ENCODE results near the gene ETV6. TPM values are rescaled to one million over a fixed set of nuclear protein-coding genes. Genes with fewer than 3 reads are reported as not detected.

Gene ETV6
- total RNA-seq, 3 donors from 2014 or later, result 46.7 to 58.0 (median 57.5) TPM

DNA sequence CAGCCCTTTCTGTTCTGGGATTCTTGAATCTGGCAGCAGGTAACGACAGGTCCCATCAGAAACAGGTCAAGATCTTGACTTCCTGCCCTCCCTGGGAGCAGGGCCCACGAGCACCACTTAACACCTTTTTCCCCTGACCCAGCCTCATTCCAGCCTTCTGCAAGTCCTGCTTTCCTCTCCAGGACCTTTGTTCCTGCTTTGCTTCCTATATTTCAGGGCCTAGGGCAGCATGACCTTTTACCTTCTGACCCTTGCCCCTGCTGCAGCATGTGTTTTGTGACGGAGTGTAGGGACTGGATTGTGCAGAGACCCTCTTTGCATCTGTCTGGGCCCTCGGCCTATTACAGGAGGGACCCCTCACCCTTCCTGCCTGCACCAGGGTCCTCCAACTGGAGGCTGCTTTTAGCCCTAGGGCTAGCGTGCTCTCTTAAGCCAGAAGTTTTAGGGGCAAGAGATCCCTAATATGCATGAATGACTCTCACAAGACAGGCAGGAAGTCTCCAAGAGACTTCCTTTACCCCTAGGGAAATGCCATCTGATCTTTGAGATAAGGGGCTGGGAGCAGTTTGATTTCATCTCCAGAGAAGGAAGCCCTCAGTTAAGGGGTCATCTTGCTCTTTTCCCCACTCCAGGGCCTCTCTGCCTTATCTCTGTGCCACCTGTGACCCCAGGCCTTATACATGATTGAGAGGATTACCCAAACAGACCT lies 211.8 kb downstream of the ETV6 start:
- DNase-seq (no peak), ATAC-seq (no peak)
- Mint-ChIP-seq H3K9me3 (peaks cover 11% of the 10 kb centered on the region), H3K4me1 (ENCODE audit: low read depth) (peaks cover 26% of the 10 kb centered on the region), H3K27me3 (ENCODE audit: low read depth) (no peaks in the 10 kb centered on the region), H3K36me3 (ENCODE audit: insufficient read depth) (peaks cover 82% of the 10 kb centered on the region), H3K4me3 (no peak overlapping the region)

- H3K4me1 Mint-ChIP-seq (ENCODE audit: low read depth), result peaks cover 26% of the 10 kb centered on the region
- peaks cover 82% of the 10 kb centered on the region for H3K36me3 Mint-ChIP-seq (ENCODE audit: insufficient read depth)
- ATAC-seq, result no peak
- H3K27me3 Mint-ChIP-seq (ENCODE audit: low read depth), result no peaks in the 10 kb centered on the region
- H3K4me3 Mint-ChIP-seq, result no peak overlapping the region
- DNase-seq, result no peak
- peaks cover 12% of the 10 kb centered on the region for H3K9me3 Mint-ChIP-seq
Observed at GRCh38 chr12:11861864-11862600, 212.6 kb downstream of the ETV6 start.

DNA sequence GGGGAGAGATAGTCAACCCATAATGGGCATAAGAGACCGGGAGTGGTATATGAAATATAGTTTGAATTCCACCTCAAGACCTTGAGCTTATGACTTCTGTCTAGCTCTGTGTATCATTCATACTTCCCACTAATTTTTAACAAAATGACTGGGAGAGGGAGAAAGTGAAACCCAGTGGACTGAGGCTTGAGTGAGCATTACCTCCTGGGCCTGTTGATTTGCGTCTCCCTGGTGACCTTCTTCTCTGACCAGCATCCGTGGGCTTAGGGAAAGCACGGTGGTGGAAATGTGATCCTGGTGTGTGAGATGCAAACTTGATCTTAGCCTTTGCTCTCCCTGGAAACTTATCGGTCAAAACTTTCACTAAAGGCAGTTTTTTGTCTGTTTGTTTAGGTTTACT lies 213.3 kb downstream of the ETV6 start:
- peaks cover 26% of the 10 kb centered on the region for H3K4me1 Mint-ChIP-seq (ENCODE audit: low read depth)
- ATAC-seq, result peak in 1 of 2 donors; percentile 30

DNA sequence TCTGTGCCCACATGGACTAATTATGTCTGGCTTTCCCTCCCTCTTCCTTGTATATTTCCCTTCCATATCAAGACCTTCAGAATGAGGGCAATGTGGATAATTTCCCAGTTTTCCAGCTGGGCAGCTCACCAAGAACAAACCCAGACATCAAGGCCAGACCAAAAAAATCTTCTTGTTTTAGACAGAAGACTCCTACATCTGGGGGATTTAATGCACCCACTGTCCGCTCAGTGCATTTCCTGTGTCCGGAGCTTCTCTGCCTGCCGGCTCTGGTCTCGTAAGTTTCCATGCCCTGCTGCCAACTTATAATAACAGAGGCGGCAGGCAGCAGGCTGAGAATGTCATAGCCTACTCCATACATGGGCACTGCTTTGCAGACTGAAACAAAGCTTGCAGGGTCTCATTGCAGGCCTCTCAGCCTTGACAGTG lies 214.0 kb downstream of the ETV6 start:
- H3K27me3 Mint-ChIP-seq (ENCODE audit: low read depth), result no peaks in the 10 kb centered on the region
- peaks cover 30% of the 10 kb centered on the region for H3K4me1 Mint-ChIP-seq (ENCODE audit: low read depth)
- peaks cover 83% of the 10 kb centered on the region for H3K36me3 Mint-ChIP-seq (ENCODE audit: insufficient read depth)
- peaks cover 12% of the 10 kb centered on the region for H3K9me3 Mint-ChIP-seq
- DNase-seq, result no peak
- no peak for ATAC-seq
- H3K4me3 Mint-ChIP-seq, result no peak overlapping the region

More for the DNA sequence above, 213.3 kb downstream of the ETV6 start:
- Mint-ChIP-seq H3K36me3 (ENCODE audit: insufficient read depth) (peaks cover 84% of the 10 kb centered on the region), H3K27me3 (ENCODE audit: low read depth) (no peaks in the 10 kb centered on the region), H3K9me3 (peaks cover 12% of the 10 kb centered on the region), H3K4me3 (no peak overlapping the region)
- DNase-seq, result no peak

GRCh38 chr12:11863988-11864387 lies 214.5 kb downstream of the ETV6 start:
- Mint-ChIP-seq H3K4me1 (ENCODE audit: low read depth) (peaks cover 30% of the 10 kb centered on the region), H3K4me3 (no peak overlapping the region)

DNA sequence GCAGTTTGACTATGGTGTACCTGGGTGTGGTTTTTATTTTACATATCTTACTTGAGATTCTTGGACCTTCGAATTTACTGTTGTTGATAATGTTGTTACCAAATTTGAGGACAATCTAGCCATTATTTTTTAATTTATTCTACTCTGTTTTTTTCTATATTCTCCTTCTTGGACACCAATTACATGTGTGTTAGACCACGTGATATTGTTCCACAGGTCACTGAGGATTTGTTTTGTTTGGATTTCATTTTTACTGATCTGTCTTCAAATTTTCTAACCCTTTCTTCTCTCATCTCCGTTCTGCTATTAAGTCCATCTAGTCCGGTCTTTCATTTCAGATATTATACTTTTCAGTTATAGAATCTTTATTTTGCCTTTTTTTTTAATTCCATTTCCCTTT lies 216.3 kb downstream of the ETV6 start:
- DNase-seq (no peak), ATAC-seq (no peak)
- peaks cover 79% of the 10 kb centered on the region for H3K36me3 Mint-ChIP-seq (ENCODE audit: insufficient read depth)
- H3K4me3 Mint-ChIP-seq, result no peak overlapping the region
- H3K4me1 Mint-ChIP-seq (ENCODE audit: low read depth), result peaks cover 20% of the 10 kb centered on the region
- H3K9me3 Mint-ChIP-seq, result peaks cover 12% of the 10 kb centered on the region
- no peaks in the 10 kb centered on the region for H3K27me3 Mint-ChIP-seq (ENCODE audit: low read depth)

More at GRCh38 chr12:11863988-11864387, 214.5 kb downstream of the ETV6 start:
- ATAC-seq, result no peak
- Mint-ChIP-seq H3K9me3 (peaks cover 12% of the 10 kb centered on the region), H3K36me3 (ENCODE audit: insufficient read depth) (peaks cover 79% of the 10 kb centered on the region), H3K27me3 (ENCODE audit: low read depth) (no peaks in the 10 kb centered on the region)
- no peak for DNase-seq

DNA sequence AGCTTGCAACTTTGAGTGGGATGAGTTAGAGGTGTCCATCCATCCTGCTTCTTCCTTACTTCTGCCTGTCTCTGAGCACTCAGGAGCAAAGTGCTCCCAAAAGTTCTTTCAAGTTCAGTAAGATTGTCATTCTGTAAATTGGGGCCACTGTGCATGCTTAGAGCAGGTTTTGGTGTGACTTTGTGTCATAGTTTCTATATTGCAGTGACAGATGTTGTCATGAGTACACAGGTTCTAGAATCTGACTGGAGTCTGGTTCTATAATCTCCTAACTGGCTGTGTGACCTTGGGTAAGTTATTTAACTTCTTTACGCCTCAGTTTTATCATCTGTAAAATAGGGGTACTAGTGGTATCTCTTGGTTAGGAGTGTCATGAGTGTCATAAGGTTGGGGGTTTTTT lies 218.6 kb downstream of the ETV6 start:
- Mint-ChIP-seq H3K4me1 (ENCODE audit: low read depth) (peaks cover 11% of the 10 kb centered on the region), H3K4me3 (no peak overlapping the region)

GRCh38 chr12:11869406-11869805 lies 219.9 kb downstream of the ETV6 start:
- Mint-ChIP-seq H3K27me3 (ENCODE audit: low read depth) (no peaks in the 10 kb centered on the region), H3K4me3 (no peak overlapping the region), H3K4me1 (ENCODE audit: low read depth) (peaks cover 14% of the 10 kb centered on the region), H3K36me3 (ENCODE audit: insufficient read depth) (peaks cover 66% of the 10 kb centered on the region), H3K9me3 (peaks cover 8% of the 10 kb centered on the region)
- ATAC-seq, result no peak
- DNase-seq, result no peak

More for the DNA sequence above, 218.6 kb downstream of the ETV6 start:
- peak; percentile 84 to 86 for ATAC-seq
- DNase-seq, result no peak
- peaks cover 72% of the 10 kb centered on the region for H3K36me3 Mint-ChIP-seq (ENCODE audit: insufficient read depth)
- peaks cover 12% of the 10 kb centered on the region for H3K9me3 Mint-ChIP-seq
- H3K27me3 Mint-ChIP-seq (ENCODE audit: low read depth), result no peaks in the 10 kb centered on the region

DNA sequence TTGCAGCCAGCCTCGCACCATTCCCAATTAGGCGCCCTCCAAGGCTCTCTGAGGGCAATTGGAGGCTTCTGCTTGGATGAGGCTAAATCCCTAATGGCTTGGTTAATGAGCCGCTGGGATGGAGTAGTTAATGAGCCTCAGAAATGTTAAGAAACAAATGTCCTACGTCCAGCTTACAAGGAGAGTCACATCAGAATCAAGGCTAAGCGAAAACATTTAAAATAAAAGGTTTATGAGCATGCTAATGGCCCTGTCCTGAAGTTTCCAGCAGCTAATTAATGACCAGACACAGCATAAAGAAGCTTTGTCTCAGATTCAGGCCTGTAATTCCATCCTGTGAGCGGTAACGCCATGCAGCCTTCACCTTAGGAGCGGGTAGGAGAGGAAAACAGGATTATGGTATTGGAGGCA lies 220.6 kb downstream of the ETV6 start:
- Mint-ChIP-seq H3K4me3 (no peak overlapping the region), H3K36me3 (ENCODE audit: insufficient read depth) (peaks cover 61% of the 10 kb centered on the region), H3K4me1 (ENCODE audit: low read depth) (peaks cover 15% of the 10 kb centered on the region), H3K9me3 (peaks cover 8% of the 10 kb centered on the region), H3K27me3 (ENCODE audit: low read depth) (no peaks in the 10 kb centered on the region)
- no peak for ATAC-seq
- DNase-seq, result no peak

GRCh38 chr12:11872055-11872454 lies 222.6 kb downstream of the ETV6 start:
- Mint-ChIP-seq H3K9me3 (no peaks in the 10 kb centered on the region), H3K27me3 (ENCODE audit: low read depth) (no peaks in the 10 kb centered on the region), H3K36me3 (ENCODE audit: insufficient read depth) (peaks cover 53% of the 10 kb centered on the region), H3K4me3 (no peak overlapping the region), H3K4me1 (ENCODE audit: low read depth) (peaks cover 35% of the 10 kb centered on the region)
- no peak for DNase-seq
- ATAC-seq, result no peak

- no peak overlapping the region for H3K4me3 Mint-ChIP-seq
- no peaks in the 10 kb centered on the region for H3K27me3 Mint-ChIP-seq (ENCODE audit: low read depth)
- no peaks in the 10 kb centered on the region for H3K9me3 Mint-ChIP-seq
- DNase-seq (no peak), ATAC-seq (peak; percentile 96 to 97)
- peaks cover 37% of the 10 kb centered on the region for H3K4me1 Mint-ChIP-seq (ENCODE audit: low read depth)
- peaks cover 42% of the 10 kb centered on the region for H3K36me3 Mint-ChIP-seq (ENCODE audit: insufficient read depth)
Observed at GRCh38 chr12:11875414-11875935, 226.0 kb downstream of the ETV6 start.

DNA sequence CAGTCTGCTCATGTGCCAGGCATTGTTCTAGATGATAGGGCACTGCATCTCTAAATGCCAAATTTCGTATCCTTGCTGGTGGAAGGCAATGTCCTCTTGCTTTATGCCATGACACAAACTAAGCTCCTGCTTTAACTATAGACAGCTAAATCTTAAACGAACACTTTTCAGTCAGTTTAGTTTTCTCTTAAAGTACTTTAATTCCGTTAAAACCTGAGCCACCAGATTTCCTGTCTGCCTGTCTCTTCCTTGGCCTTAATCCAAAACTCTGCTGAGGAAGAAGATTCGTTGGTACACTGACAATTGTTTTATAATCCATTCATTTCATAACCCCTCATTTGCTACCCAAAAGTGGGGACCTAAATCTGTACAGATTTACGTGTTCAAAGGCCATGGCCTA lies 226.8 kb downstream of the ETV6 start:
- Mint-ChIP-seq H3K36me3 (ENCODE audit: insufficient read depth) (peaks cover 45% of the 10 kb centered on the region), H3K9me3 (no peaks in the 10 kb centered on the region), H3K27me3 (ENCODE audit: low read depth) (no peaks in the 10 kb centered on the region), H3K4me3 (no peak overlapping the region), H3K4me1 (ENCODE audit: low read depth) (peaks cover 37% of the 10 kb centered on the region)
- ATAC-seq (no peak), DNase-seq (no peak)

- Mint-ChIP-seq H3K4me3 (no peak overlapping the region), H3K27me3 (ENCODE audit: low read depth) (no peaks in the 10 kb centered on the region), H3K9me3 (no peaks in the 10 kb centered on the region), H3K4me1 (ENCODE audit: low read depth) (peaks cover 37% of the 10 kb centered on the region), H3K36me3 (ENCODE audit: insufficient read depth) (peaks cover 40% of the 10 kb centered on the region)
- ATAC-seq (no peak), DNase-seq (no peak)
Observed at GRCh38 chr12:11877102-11877826, 227.8 kb downstream of the ETV6 start.
